Erythroblast (primary cell): ENCODE measurements around the gene CIITA.

Source experiments
- DNase-seq, 2 experiments: peaks; one replicate each; lab custom pipeline; 2025; lab: John Stamatoyannopoulos, UW
- GATA1 ChIP-seq: IDR thresholded peaks from 2 replicates; pipeline ENCODE4 v1.6.1; 2011; ENCODE audit warnings: low read depth, mild to moderate bottlenecking, control low read depth, low read length, moderate library complexity
- POLR2A ChIP-seq: IDR thresholded peaks from 2 replicates; pipeline ENCODE4 v1.6.1; 2011; ENCODE audit warnings: mild to moderate bottlenecking, low read length

CIITA gene

DNA sequence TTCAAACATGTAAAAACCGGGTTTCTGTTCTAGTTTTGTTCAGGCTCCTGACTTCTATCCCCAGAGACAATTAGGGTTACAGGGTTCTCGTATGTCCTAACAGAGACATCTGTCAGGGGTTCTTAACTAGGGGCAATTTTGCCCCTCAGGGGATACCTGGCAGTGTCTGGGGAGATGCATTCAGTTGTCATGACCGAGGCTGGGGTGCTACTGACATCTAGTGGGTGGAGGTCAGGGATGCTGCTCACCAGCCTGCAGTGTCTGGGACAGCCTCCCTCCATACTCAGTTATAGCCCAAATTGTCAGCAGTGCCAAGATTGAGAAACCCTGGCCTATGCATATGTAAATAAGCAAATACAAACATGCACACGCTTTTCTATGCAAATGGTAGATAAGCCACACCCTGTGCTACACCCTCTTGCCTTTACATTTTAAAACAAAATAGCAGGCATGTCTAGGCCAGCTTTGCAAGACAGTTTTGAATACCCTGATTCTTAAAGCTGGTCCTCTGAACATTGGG is 104.8 kb downstream of the CIITA start:
- peak; percentile 76 to 78 for DNase-seq
- TF ChIP-seq POLR2A = no peak
- no peak for TF ChIP-seq GATA1

DNA sequence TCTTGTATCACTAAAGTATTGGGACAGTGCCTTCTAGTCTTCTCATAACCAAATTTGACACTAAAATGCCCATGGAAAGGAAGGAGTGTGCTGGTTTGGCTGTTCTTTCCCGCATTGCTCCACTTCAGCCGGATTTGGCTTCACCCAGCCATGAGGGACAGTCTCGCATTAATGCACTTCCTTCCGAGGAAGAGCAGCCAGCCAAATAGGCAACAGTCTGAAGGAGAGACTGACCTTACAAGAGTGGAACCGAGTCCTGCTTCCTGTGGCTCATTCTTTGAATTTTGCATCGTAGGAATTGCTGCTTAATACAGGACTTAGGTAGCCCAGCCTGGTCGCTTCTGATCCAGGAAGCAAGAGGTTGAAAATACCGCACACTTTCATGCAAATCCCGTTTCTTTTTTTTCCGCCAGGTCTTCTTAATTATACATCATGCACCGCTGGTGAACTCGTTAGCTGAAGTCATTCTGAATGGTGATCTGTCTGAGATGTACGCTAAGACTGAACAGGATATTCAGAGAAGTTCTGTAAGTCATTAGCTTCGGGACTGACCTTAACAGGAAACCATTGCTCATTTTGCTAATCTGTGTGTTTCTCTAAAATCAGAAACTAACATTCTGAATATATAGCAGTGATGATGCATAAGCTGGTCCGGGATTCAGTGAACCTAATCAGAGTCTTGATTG is 105.6 kb downstream of the CIITA start:
- TF ChIP-seq POLR2A = no peak
- no peak for TF ChIP-seq GATA1
- no peak for DNase-seq

- no peak for DNase-seq
- TF ChIP-seq POLR2A (no peak), GATA1 (no peak)
Measured at GRCh38 chr16:10983159-10983558, 106.2 kb downstream of the CIITA start.

DNA sequence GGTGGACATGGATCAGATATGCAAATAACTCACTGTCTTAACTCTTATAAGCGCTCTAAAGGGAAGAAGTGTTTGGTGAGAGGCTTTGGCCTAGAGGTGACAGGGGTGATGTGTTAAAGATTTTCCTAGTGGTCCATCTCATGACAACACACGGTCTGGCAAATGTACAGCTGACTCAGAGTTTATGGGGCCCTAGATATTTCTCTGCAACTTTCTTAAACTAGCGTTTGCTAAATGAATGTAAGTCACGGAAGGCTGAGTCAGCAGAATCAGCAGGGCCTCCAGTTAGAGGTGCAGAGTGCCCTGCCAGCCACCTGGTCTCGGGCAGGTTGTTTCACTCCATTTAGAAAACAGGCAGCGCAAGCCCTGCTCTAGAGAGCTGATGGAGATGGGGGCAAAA is 107.5 kb downstream of the CIITA start:
- no peak for DNase-seq
- TF ChIP-seq POLR2A = no peak
